HFF-Myc (cell line): ENCODE data around the gene EMC10.

Experiments used
- DNase-seq: peaks from one replicate; pipeline ENCODE4 v3.0.0-alpha.2; 2011; ENCODE audit warnings: low read depth; ENCODE audit errors: extremely low read depth
- H3K4me3 ChIP-seq: replicated peaks from 2 replicates; pipeline ENCODE4 v1.5.1; 2011; ENCODE audit warnings: low read depth, mild to moderate bottlenecking, control low read depth, low read length
- TF ChIP-seq, protein P1 (sequence below): IDR thresholded peaks from 2 replicates; pipeline ENCODE4 v1.5.1; 2012; ENCODE audit warnings: mild to moderate bottlenecking, low read depth, low read length, control low read depth; ENCODE audit errors: missing control alignments

EMC10 gene

DNA sequence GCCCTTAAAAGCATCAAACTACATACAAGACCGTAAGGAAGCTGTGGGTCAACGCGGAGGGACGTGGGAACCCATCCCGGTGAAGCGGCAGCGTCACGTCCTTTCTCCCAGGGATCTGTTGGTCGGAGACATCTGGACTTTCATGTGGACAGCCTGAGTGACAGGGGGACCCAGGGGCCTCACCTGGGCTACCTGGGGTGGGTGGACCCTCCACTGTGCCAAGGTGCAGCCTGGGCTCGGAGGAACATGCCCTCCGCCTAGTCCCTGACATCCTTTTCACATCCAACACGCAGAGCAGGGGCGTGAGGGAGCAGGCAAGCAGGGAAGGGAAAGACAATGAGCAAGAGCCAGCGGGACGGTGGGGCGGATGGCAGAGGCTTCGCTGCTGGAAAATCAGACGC, 14.1 kb downstream of the EMC10 start:
- no peak overlapping the region for H3K4me3 ChIP-seq
- TF ChIP-seq, protein P1, sequence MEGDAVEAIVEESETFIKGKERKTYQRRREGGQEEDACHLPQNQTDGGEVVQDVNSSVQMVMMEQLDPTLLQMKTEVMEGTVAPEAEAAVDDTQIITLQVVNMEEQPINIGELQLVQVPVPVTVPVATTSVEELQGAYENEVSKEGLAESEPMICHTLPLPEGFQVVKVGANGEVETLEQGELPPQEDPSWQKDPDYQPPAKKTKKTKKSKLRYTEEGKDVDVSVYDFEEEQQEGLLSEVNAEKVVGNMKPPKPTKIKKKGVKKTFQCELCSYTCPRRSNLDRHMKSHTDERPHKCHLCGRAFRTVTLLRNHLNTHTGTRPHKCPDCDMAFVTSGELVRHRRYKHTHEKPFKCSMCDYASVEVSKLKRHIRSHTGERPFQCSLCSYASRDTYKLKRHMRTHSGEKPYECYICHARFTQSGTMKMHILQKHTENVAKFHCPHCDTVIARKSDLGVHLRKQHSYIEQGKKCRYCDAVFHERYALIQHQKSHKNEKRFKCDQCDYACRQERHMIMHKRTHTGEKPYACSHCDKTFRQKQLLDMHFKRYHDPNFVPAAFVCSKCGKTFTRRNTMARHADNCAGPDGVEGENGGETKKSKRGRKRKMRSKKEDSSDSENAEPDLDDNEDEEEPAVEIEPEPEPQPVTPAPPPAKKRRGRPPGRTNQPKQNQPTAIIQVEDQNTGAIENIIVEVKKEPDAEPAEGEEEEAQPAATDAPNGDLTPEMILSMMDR, result no peak
- DNase-seq, result no peak

GRCh38 chr19:50490991-50491472, 14.7 kb downstream of the EMC10 start:
- TF ChIP-seq, protein P1, result no peak
- H3K4me3 ChIP-seq, result no peak overlapping the region
- no peak for DNase-seq

DNA sequence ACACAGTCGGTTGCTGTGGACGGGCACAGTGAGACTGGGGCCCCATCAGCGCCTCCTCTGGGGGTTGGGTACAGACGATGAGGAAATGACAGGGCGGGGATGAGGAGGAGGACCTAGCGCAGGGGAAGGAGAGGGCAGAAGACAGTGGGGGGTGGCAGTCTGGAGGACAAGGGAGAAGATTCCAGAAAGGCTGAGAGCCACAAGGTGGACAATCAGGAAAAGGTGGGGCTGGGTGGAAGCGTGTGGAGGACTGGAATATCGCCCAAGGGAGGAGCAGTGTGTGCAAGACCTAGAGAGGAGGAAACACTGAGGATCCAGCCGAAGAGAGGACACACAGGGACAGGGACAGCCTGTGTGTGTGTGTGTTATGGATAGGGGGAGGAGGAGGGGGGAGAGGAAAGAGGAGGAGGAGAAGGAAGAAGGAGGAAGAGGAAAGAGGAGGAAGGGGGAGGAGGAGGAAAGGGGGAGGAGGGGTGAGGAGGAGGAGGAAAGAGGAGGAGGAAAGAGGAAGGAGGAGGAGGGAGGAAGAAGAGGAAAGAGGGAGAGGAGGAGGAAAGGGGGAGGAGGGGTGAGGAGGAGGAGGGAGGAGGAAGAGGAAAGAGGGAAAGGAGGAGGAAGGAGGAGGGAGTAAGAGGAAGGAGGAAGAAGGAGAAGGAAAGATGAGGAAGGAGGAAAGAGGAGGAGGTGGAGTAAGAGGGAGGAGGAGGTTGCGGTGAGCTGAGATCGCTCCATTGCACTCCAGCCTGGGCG, 16.2 kb downstream of the EMC10 start:
- DNase-seq, result no peak
- TF ChIP-seq, protein P1, result no peak
- H3K4me3 ChIP-seq, result no peak overlapping the region

DNA sequence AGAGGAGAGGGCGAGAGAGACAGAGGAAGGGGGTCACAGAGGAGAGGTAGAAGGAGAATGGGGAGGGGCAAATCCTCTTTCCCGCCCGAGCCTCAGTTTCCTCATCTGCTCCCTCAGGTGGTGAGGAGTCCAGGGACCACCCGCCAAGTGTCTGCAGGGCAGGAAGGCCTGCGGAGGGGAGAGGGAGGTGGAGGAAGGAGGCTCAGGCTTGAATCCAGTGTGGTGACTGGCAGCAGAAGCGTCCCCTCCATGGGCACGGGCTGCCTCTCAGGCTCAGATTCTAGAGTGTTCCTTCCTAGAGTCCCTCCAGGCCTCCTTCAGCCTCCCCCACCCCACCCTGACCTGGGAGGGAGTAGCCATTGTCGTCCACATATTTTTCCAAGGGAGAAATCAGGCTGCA, 16.9 kb downstream of the EMC10 start:
- TF ChIP-seq, protein P1, result no peak
- DNase-seq, result no peak
- H3K4me3 ChIP-seq, result no peak overlapping the region

DNA sequence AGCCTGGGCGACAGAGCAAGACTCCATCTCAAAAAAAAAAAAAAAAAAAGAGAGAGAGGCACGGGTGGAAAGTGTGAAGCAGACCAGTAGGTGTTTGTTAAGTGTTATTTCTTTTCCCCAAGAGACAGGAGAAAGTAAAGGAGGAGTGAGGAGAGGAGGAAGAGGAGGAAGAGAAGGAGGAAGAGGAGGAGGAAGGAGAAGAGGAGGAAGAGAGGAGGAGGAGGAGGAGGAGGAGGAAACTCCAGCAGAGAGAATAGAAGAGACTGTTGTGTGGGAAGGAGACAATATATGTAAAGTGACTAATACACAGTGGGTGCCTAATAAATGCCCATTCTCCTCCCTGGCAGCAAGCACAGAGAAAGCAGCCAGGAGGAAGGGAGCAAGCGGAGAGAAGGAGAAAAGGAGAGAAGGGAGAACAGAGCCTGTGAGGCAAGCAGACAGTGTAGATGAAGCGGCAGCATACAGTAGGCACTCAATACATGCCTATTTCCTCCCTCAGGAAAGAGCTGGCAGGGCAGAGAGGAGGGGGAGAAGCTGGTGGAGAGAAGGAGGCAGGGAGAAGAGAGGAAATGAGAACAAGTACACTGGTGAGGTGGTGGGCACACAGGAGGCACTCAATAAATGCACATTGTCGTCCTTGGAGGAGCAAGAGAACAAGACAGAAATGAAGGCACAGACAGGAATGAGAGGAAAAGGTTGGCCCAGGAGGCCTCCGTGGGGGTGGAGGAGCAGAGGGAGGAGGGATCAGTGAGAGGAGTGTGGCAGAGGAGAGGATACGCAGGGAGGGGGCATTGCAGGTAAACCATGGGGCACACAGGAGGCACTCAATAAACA, 18.1 kb downstream of the EMC10 start:
- TF ChIP-seq, protein P1, result no peak
- H3K4me3 ChIP-seq, result no peak overlapping the region
- DNase-seq, result no peak

DNA sequence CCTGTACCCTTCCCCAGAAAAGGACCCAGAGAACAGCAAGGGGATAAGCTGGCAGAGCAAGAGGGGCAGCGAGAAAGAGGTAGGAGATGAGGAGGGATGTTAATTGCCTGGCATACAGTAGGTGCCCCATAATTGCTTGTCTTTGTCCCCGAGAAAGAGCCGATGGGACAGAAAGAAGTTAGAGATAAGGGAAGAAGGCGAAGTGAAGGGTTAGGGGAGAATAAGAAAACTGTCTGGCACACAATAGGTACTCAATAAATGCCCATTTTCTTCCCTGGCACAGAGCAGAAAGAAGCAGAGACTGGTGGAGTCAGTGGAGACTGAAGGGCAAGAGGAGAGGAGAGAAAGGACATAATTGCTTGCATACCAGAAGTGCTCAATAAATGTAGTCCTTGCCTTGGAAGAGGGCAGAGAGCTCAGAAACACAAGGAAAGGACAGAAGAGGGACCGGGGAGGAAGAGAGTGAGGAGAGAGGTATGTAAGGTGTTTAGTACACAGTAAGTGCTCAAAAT, 18.8 kb downstream of the EMC10 start:
- H3K4me3 ChIP-seq, result no peak overlapping the region
- no peak for DNase-seq
- TF ChIP-seq, protein P1, result no peak
